Ureter (tissue), 1 donor: Measurements from ENCODE around the gene FBN2. TPM values are rescaled to one million over a fixed set of nuclear protein-coding genes. Genes with fewer than 3 reads are reported as not detected.
"Not testable (repeated sequence)": the region's sequence is repeated elsewhere in the genome, so short reads cannot be mapped to it uniquely, and the experiment has no call there.

ENCODE experiments used
- DNase-seq: peaks from one replicate; pipeline ENCODE4 v3.0.0-alpha.2; 2020; ENCODE audit warnings: low spot score
- total RNA-seq: library from RNA; stranded (reverse); gene quantifications from one replicate; pipeline ENCODE4 v1.2.4, GENCODE V29; 2023
- donor health status: DM: yes; HTN: yes; CAD: no.

FBN2 gene
- total RNA-seq, 1 donor from 2014 or later: 4.8 TPM

DNA sequence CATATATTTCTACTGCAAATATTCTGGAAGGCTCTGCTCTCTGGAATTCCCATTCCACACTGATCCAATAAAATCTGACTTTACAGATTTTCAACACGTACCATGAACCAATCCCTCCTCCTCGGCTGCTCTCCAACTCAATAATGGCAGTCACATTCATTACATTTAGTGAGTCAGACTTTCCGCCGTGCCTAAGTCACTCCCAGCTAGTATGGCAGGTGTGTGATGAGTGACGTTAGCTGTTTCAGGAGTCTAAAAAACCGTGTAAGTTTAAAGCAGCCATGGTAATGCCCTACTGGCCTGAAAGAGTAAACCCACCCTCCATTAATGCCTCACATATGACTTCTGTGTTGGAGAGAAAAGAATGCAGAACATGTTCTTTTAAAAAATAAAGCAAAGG is 3.3 kb downstream of the FBN2 start:
- DNase-seq: no peak

GRCh38 chr5:128532776-128533175 is 5.3 kb downstream of the FBN2 start:
- no peak for DNase-seq

GRCh38 chr5:128532127-128532526 is 5.9 kb downstream of the FBN2 start:
- DNase-seq: no peak

GRCh38 chr5:128528637-128529255 is 9.3 kb downstream of the FBN2 start:
- DNase-seq: no peak

DNA sequence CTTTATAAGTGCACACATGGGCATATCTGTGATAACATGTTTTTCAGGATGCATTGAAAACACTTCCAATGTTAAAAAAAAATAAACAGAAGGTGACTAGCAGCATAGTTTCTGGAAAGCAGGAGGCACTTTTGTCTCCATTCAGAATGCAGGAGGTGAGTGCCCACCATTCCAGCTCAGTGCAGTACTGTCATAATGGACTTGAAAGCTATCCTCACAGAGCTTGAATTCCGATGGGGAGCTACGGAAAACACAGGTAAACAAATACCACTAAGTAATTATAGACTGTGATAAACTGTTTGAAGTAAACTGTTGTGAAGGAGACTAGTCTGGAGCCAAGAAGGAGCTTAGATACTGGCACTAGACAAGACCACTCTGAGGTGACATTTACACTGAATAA is 9.9 kb downstream of the FBN2 start:
- no peak for DNase-seq

DNA sequence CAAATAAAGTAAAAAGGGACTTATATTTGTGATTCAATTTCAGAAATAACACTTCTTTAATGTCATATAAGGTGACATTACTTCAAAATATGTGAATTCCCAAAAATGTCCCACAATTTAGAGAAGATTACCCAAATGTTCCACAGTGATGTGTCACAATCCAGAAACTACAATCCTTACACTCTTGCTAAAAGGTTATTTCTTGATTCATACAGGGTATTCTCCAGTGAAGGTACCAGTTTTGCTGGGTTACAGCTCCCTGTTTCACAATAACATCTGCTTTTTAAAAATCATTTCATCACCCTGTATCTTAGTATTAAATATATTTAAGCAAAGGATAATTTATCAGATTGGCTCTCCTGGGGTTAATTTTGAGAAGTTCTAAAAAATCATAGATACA is 11.0 kb downstream of the FBN2 start:
- DNase-seq: no peak

GRCh38 chr5:128522336-128522735 is 15.7 kb downstream of the FBN2 start:
- no peak for DNase-seq

GRCh38 chr5:128519827-128520226 is 18.2 kb downstream of the FBN2 start:
- DNase-seq: no peak

GRCh38 chr5:128516978-128517377 is 21.1 kb downstream of the FBN2 start:
- DNase-seq: no peak

GRCh38 chr5:128513806-128514205 is 24.2 kb downstream of the FBN2 start:
- no peak for DNase-seq

GRCh38 chr5:128512894-128513293 is 25.2 kb downstream of the FBN2 start:
- no peak for DNase-seq

GRCh38 chr5:128506643-128507042 is 31.4 kb downstream of the FBN2 start:
- no peak for DNase-seq

GRCh38 chr5:128503727-128504126 is 34.3 kb downstream of the FBN2 start:
- not testable (repeated sequence) for DNase-seq

DNA sequence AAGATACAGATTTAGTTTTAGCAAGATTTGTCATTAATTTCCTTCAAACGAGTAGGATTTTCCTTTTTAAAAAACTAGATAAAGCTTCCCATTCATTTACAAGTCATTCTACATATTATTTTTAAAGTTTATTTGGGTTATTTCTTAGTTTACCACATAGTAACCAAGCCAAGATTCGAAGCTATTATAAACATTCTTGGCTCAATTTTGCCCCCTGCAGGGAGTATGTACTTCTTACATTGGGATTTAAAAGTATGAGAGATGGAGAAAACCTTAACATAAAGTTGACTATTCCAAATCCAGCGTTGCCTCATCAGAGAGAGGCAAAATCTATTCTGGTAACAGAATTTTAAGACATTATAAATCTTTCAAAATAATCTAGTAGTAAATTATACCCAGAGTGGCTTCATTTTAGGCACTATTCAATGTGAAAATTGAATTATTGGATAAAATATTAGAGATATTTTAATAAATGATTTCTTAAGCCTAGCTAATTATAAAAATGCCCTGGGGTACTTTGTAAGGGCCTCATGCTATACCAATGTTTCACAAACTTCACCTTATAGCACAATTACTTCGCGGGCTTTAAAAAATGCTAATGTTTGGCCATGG is 39.1 kb downstream of the FBN2 start:
- no peak for DNase-seq

- no peak for DNase-seq
These were observed 43.5 kb downstream of the FBN2 start for GRCh38 chr5:128494516-128494915.

DNA sequence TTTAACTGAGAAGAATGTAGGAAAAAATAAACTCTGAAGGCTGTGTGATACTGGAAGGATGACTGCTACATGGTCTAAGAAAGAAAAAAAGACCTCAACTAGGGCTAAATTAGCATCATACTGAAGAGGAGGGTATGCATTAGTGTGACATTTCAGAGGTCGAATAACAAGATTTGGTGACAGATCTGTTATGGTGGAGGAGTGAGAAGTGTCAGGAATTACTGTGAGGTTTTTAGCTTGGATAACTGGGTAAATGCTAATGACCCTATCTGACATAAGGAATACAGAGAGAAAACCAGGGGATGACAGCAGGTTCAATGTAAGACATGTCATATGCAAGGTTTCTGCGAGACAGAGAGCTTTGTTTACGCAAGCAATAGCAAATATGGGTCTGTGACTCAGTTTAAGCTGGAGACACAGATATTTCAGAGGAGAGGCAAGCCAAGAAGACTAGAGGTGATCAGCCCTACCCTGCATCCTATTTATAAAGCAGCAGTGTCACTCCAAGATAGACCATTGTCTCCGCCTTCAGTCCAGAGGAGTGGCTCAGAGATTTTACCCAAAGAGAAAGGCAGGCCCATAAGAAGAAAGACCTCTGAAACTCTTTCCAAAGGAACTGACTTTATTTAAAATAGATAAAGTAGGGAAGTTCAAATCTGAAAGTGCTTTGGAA is 44.3 kb downstream of the FBN2 start:
- no peak for DNase-seq

DNA sequence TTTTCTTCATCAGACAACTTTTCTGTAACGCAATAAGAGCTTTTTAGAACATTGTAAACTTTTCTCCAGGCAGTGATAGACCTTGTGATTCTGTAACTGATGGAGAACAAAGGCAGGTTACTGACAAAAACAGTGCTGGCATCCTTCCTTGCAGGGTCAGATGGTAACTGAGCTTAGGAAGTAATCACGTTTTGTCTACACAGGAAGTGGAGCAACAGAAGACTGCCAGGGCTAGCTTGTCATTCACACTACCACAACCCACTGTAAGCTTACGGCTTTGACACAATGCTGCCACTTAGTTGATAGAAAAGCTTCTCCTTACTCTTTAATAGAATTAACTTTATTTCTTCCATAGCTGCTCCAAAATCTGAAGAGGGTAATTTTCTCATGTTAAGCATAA is 46.8 kb downstream of the FBN2 start:
- no peak for DNase-seq

GRCh38 chr5:128490761-128491160 is 47.3 kb downstream of the FBN2 start:
- no peak for DNase-seq

- no peak for DNase-seq
These were observed 51.0 kb downstream of the FBN2 start for GRCh38 chr5:128487041-128487440.

DNA sequence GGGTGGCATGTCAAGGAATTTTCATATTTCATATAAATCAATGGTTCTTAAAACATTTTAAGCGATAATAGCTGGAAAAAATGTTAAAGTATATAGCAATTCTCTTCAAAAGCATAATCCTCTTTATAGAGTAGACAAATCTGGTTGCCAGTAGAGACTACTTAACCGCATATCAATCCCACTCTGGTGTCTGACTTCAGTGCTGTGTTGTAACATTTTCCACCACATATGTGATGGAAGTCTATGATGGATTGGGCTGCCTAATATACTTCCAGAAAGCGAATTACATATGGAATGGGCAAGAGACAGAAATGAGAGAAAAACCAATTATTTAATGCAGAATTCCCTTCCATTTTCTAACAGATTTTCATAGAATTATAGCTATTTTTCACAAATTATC is 54.3 kb downstream of the FBN2 start:
- DNase-seq: no peak

DNA sequence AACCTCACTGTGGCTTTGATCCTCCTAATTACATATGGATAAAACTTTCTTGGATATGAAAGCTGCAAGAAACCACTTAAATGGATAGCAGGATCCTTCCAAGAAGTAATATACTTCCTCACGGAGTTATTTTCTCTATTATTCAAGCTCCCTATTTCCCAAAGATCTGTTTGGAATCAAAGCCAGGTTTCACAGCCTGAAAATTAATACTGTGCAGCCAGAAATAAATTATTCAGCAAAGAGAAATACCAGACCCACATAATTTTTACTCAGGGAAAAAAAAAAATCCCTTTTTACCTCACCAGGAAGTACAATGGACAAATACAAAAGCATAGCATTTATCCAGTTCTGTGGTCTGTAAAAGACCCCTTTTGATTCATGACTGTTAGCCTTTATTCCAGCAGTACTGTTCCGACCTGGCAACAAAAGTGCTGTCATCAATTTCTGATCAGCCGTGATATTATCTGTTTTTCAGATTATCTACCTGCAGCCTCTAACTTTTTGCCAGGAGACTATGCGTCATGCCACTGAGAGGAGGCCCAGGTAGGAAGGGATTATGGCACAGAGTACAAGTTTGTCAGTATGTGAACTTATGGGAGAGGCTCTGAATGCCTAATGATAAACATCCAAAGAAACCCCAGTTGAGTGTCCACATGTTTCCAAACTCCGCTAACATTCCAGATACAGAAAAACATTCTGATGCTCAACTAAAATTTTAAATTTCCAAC is 57.0 kb downstream of the FBN2 start:
- DNase-seq: no peak

DNA sequence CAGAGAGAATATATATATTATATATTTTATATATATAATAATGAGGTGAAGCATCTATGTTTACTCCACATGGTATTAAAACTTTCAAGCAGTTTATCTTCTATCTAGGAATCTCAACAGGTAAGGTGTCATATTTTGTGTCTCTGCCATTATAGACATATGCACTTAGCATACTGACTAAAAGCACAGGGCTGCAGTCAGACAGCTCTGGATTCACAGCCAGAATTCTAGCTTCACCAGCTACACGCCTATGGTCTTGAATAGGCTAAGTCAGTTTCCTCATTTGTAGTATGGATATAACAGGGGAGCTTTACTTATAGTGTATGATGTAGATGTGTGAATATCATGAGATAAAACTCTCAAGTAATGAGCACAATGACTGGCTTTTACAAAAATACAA is 57.9 kb downstream of the FBN2 start:
- no peak for DNase-seq
